Liver (tissue), 9 donors: Measurements from ENCODE around the gene NPAS1. TPM values are rescaled to one million over a fixed set of nuclear protein-coding genes. Genes with fewer than 3 reads are reported as not detected.

Experiments
- DNase-seq: peaks from one replicate; pipeline ENCODE4 v3.0.0-alpha.2; 2017; ENCODE audit warnings: low spot score
- H3K27ac ChIP-seq, 2 donors: one replicate each; pipeline ENCODE4 v1.7.0; 2013; ENCODE audit warnings: inconsistent platforms in 2 of 2, low read length in 2 of 2, control low read depth in 1 of 2, low read depth in 1 of 2, mild to moderate bottlenecking in 1 of 2
- H3K27me3 ChIP-seq, 4 donors: one replicate each; pipeline versions ENCODE4 v1.6.1 to v1.7.0; 2013; ENCODE audit warnings: low read length in 3 of 4, inconsistent platforms in 1 of 4, mild to moderate bottlenecking in 1 of 4, moderate library complexity in 1 of 4; ENCODE audit not compliant: control insufficient read depth in 4 of 4, insufficient read depth in 4 of 4
- H3K36me3 ChIP-seq, 4 donors: one replicate each; pipeline versions ENCODE4 v1.6.1 to v1.7.0; 2013; ENCODE audit warnings: low read length in 3 of 4, mild to moderate bottlenecking in 3 of 4, low read depth in 1 of 4, moderate library complexity in 1 of 4; ENCODE audit not compliant: control insufficient read depth in 4 of 4, insufficient read depth in 3 of 4
- H3K4me1 ChIP-seq, 4 donors: one replicate each; pipeline versions ENCODE4 v1.6.1 to v1.7.0; 2013; ENCODE audit warnings: low read length in 3 of 4, mild to moderate bottlenecking in 3 of 4, moderate library complexity in 1 of 4; ENCODE audit not compliant: control insufficient read depth in 4 of 4, insufficient read depth in 4 of 4
- H3K4me3 ChIP-seq, 3 donors: one replicate each; pipeline versions ENCODE4 v1.6.1 to v1.7.0; 2013; ENCODE audit warnings: low read length in 3 of 3, control low read depth in 1 of 3, low read depth in 1 of 3, mild to moderate bottlenecking in 1 of 3
- H3K9ac ChIP-seq, 2 donors: one replicate each; pipeline ENCODE4 v1.7.0; 2013; ENCODE audit warnings: low read length in 2 of 2, mild to moderate bottlenecking in 2 of 2, moderate library complexity in 2 of 2, control low read depth in 1 of 2, low read depth in 1 of 2
- H3K9me3 ChIP-seq, 4 donors: one replicate each; pipeline versions ENCODE4 v1.6.1 to v1.7.0; 2013; ENCODE audit warnings: low read length in 3 of 4; ENCODE audit not compliant: control insufficient read depth in 4 of 4
- EGR1 ChIP-seq, 2 donors: IDR thresholded peaks; 2 replicates each; pipeline ENCODE4 v1.6.1; 2016 to 2018; ENCODE audit warnings: antibody characterized with exemption in 2 of 2, low read depth in 2 of 2
- FOXA1 ChIP-seq: IDR thresholded peaks from 2 replicates; pipeline ENCODE4 v1.6.1; 2016; ENCODE audit warnings: antibody characterized with exemption
- FOXA2 ChIP-seq: IDR thresholded peaks from 2 replicates; pipeline ENCODE4 v1.6.1; 2016; ENCODE audit warnings: antibody characterized with exemption
- GABPA ChIP-seq, 2 donors: IDR thresholded peaks in 1 of 2; conservative IDR thresholded peaks in 1 of 2; 2 replicates each; pipeline ENCODE4 v1.6.1; 2016; ENCODE audit warnings: antibody characterized with exemption in 2 of 2, mild to moderate bottlenecking in 1 of 2, moderate library complexity in 1 of 2
- HNF4A ChIP-seq, 2 donors: conservative IDR thresholded peaks; 2 replicates each; pipeline ENCODE4 v1.6.1; 2016; ENCODE audit warnings: antibody characterized with exemption in 2 of 2, mild to moderate bottlenecking in 2 of 2
- HNF4G ChIP-seq: IDR thresholded peaks from 2 replicates; pipeline ENCODE4 v1.6.1; 2016; ENCODE audit warnings: antibody characterized with exemption
- JUND ChIP-seq, 2 donors: IDR thresholded peaks; 2 replicates each; pipeline ENCODE4 v1.6.1; 2016; ENCODE audit warnings: antibody characterized with exemption in 2 of 2
- NR2F2 ChIP-seq: IDR thresholded peaks from 2 replicates; pipeline ENCODE4 v1.6.1; 2016; ENCODE audit warnings: antibody characterized with exemption
- RAD21 ChIP-seq, 2 donors: IDR thresholded peaks; 2 replicates each; pipeline ENCODE4 v1.6.1; 2016; ENCODE audit warnings: antibody characterized with exemption in 2 of 2, mild to moderate bottlenecking in 2 of 2
- RXRA ChIP-seq, 2 donors: IDR thresholded peaks; 2 replicates each; pipeline ENCODE4 v1.6.1; 2017 to 2018; ENCODE audit warnings: antibody characterized with exemption in 2 of 2, mild to moderate bottlenecking in 1 of 2
- SP1 ChIP-seq: IDR thresholded peaks from 2 replicates; pipeline ENCODE4 v1.6.1; 2018; ENCODE audit warnings: antibody characterized with exemption, mild to moderate bottlenecking
- TAF1 ChIP-seq: conservative IDR thresholded peaks from 2 replicates; pipeline ENCODE4 v1.6.1; 2016; ENCODE audit warnings: antibody characterized with exemption, mild to moderate bottlenecking
- YY1 ChIP-seq: IDR thresholded peaks from 2 replicates; pipeline ENCODE4 v1.6.1; 2016; ENCODE audit warnings: antibody characterized with exemption, mild to moderate bottlenecking
- ZBTB33 ChIP-seq: IDR thresholded peaks from 2 replicates; pipeline ENCODE4 v1.6.1; 2016; ENCODE audit warnings: antibody characterized with exemption
- WGBS: extraction: QIAGEN DNeasy Blood & Tissue Kit; methylation state at CpG from one replicate; pipeline ENCODE4 v1.1.7; 2013; 5-methylcytosine and 5-hydroxymethylcytosine counted together
- polyA plus RNA-seq, 2 donors: library from polyadenylated mRNA; stranded (reverse) in 1 of 2; unstranded in 1 of 2; fragments of 200-250 nt in 1 of 2; fragments of >200 nt in 1 of 2; fragmentation: Nextera tagmentation in 1 of 2; extraction: Ambion mirVana in 1 of 2; gene quantifications; one replicate each; pipeline versions ENCODE4 v1.2.1 to v1.2.3, GENCODE V29; 2013 to 2015
- total RNA-seq, 2 donors: library from RNA; depleted of rRNA; stranded (reverse); fragments of >200 nt; gene quantifications; one replicate each; pipeline ENCODE4 v1.2.3, GENCODE V29; 2014
- TF ChIP-seq, protein P1 (sequence below): IDR thresholded peaks from 2 replicates; pipeline ENCODE4 v1.6.1; 2016; ENCODE audit warnings: antibody characterized with exemption
- TF ChIP-seq, protein P2 (sequence below): IDR thresholded peaks from 2 replicates; pipeline ENCODE4 v1.6.1; 2016; ENCODE audit warnings: antibody characterized with exemption
- TF ChIP-seq, protein P3 (sequence below): IDR thresholded peaks from 2 replicates; pipeline ENCODE4 v1.6.1; 2016; ENCODE audit warnings: antibody characterized with exemption, mild to moderate bottlenecking
- TF ChIP-seq, protein P4 (sequence below): fragments of 150-350 bp; IDR thresholded peaks from 2 replicates; pipeline ENCODE4 v1.5.1; 2017; ENCODE audit warnings: improper control_type of control experiment, low read depth, low read length; ENCODE audit not compliant: missing input control
- donor health status: healthy.
- donor health status: healthy.
- donor health status: healthy.
- donor health status: healthy.
- donor health status: healthy.

Gene NPAS1
- total and polyA plus RNA-seq, 4 donors, result 0.22 TPM; not detected in 3

GRCh38 chr19:46980761-46981160 is 38.9 kb upstream of the NPAS1 start:
- TF ChIP-seq RAD21 (IDR thresholded peaks at IDR 0.05), result no peak
- TF ChIP-seq, protein P1, sequence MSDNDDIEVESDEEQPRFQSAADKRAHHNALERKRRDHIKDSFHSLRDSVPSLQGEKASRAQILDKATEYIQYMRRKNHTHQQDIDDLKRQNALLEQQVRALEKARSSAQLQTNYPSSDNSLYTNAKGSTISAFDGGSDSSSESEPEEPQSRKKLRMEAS, result no peak
- TF ChIP-seq ZBTB33, result no peak
- no peak for TF ChIP-seq EGR1 (IDR thresholded peaks at IDR 0.05; ENCODE audit: low read depth in 2 of 2)
- no peak for TF ChIP-seq JUND (IDR thresholded peaks at IDR 0.05)
- TF ChIP-seq FOXA2, result no peak
- TF ChIP-seq, protein P2, sequence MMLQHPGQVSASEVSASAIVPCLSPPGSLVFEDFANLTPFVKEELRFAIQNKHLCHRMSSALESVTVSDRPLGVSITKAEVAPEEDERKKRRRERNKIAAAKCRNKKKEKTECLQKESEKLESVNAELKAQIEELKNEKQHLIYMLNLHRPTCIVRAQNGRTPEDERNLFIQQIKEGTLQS, result no peak
- no peak for TF ChIP-seq TAF1
- TF ChIP-seq, protein P3, sequence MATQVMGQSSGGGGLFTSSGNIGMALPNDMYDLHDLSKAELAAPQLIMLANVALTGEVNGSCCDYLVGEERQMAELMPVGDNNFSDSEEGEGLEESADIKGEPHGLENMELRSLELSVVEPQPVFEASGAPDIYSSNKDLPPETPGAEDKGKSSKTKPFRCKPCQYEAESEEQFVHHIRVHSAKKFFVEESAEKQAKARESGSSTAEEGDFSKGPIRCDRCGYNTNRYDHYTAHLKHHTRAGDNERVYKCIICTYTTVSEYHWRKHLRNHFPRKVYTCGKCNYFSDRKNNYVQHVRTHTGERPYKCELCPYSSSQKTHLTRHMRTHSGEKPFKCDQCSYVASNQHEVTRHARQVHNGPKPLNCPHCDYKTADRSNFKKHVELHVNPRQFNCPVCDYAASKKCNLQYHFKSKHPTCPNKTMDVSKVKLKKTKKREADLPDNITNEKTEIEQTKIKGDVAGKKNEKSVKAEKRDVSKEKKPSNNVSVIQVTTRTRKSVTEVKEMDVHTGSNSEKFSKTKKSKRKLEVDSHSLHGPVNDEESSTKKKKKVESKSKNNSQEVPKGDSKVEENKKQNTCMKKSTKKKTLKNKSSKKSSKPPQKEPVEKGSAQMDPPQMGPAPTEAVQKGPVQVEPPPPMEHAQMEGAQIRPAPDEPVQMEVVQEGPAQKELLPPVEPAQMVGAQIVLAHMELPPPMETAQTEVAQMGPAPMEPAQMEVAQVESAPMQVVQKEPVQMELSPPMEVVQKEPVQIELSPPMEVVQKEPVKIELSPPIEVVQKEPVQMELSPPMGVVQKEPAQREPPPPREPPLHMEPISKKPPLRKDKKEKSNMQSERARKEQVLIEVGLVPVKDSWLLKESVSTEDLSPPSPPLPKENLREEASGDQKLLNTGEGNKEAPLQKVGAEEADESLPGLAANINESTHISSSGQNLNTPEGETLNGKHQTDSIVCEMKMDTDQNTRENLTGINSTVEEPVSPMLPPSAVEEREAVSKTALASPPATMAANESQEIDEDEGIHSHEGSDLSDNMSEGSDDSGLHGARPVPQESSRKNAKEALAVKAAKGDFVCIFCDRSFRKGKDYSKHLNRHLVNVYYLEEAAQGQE, result no peak
- no peak for TF ChIP-seq RXRA (IDR thresholded peaks at IDR 0.05)
- no peak for TF ChIP-seq SP1
- TF ChIP-seq NR2F2, result no peak
- TF ChIP-seq FOXA1, result no peak
- no peak for TF ChIP-seq HNF4G
- TF ChIP-seq, protein P4, sequence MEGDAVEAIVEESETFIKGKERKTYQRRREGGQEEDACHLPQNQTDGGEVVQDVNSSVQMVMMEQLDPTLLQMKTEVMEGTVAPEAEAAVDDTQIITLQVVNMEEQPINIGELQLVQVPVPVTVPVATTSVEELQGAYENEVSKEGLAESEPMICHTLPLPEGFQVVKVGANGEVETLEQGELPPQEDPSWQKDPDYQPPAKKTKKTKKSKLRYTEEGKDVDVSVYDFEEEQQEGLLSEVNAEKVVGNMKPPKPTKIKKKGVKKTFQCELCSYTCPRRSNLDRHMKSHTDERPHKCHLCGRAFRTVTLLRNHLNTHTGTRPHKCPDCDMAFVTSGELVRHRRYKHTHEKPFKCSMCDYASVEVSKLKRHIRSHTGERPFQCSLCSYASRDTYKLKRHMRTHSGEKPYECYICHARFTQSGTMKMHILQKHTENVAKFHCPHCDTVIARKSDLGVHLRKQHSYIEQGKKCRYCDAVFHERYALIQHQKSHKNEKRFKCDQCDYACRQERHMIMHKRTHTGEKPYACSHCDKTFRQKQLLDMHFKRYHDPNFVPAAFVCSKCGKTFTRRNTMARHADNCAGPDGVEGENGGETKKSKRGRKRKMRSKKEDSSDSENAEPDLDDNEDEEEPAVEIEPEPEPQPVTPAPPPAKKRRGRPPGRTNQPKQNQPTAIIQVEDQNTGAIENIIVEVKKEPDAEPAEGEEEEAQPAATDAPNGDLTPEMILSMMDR, result no peak
- no peak for TF ChIP-seq HNF4A (conservative IDR thresholded peaks at IDR 0.05)
- no peak for TF ChIP-seq YY1
- TF ChIP-seq GABPA (IDR thresholded peaks at IDR 0.05 in 1 of 2, conservative IDR thresholded peaks at IDR 0.05 in 1 of 2), result no peak
- no peaks in the 10 kb centered on the region for H3K27me3 ChIP-seq
- 90% methylated on average over 3 of the region's 3 CpGs for WGBS
- H3K36me3 ChIP-seq, result no peaks in the 10 kb centered on the region
- peaks cover 20 to 55% (median 41%) of the 10 kb centered on the region in 4 donors for H3K4me1 ChIP-seq
- H3K4me3 ChIP-seq, result no peak overlapping the region
- H3K27ac ChIP-seq, result peak overlapping the region in 1 of 2 donors; percentile 49
- no peak overlapping the region for H3K9ac ChIP-seq
- H3K9me3 ChIP-seq, result no peaks in the 10 kb centered on the region
- no peak for DNase-seq
